Endothelial cell of umbilical vein (primary cell): ENCODE results near the gene NKX3-2. TPM values are rescaled to one million over a fixed set of nuclear protein-coding genes. Genes with fewer than 3 reads are reported as not detected.

ENCODE experiments used
- BruUV-seq: library from RNA; stranded (reverse); fragments of 400-500 nt; replicated peaks from 2 replicates; lab custom pipeline; 2021; lab: Mats Ljungman, UMichigan
- CTCF ChIA-PET: fragments of 300-600, 350-600 bp; sonication (Branson Sonifier 250); formaldehyde crosslinking; loops from one replicate; lab custom pipeline; 2021; ENCODE audit warnings: antibody characterized with exemption, inconsistent platforms; lab: Charles Lee
- POLR2A ChIA-PET: fragments of 300-600, 350-600 bp; sonication (Branson Sonifier 250); formaldehyde crosslinking; loops from one replicate; lab custom pipeline; 2021; ENCODE audit warnings: antibody characterized with exemption, inconsistent platforms; lab: Charles Lee
- DNase-seq: peaks from one replicate; pipeline ENCODE4 v3.0.0-alpha.2; 2011; ENCODE audit warnings: low read depth, low spot score
- FAIRE-seq: peaks from 2 replicates; lab custom pipeline; 2011; peaks lifted over from hg19 to GRCh38; lab: Jason Lieb, UNC
- H2AFZ ChIP-seq: 2 replicates; pipeline ENCODE4 v1.6.0; 2012; ENCODE audit warnings: low read depth, low read length, control low read depth, inconsistent platforms
- H3K27ac ChIP-seq: 2 replicates; pipeline ENCODE4 v1.5.1; 2011; ENCODE audit warnings: low read depth, mild to moderate bottlenecking, control low read depth, low read length, moderate library complexity; ENCODE audit not compliant: insufficient read depth
- H3K27me3 ChIP-seq, 2 experiments: 2 replicates each; pipeline versions ENCODE4 v1.6.0 to v1.6.1; 2011; ENCODE audit warnings: low read length in 2 of 2, mixed read lengths in 1 of 2; ENCODE audit not compliant: control insufficient read depth in 2 of 2, insufficient read depth in 2 of 2
- H3K36me3 ChIP-seq, 2 experiments: 2 replicates in 1 of 2; 3 replicates in 1 of 2; pipeline ENCODE4 v1.5.1; 2011; ENCODE audit warnings: low read length in 2 of 2, mild to moderate bottlenecking in 1 of 2, moderate library complexity in 1 of 2; ENCODE audit not compliant: control insufficient read depth in 2 of 2, insufficient read depth in 2 of 2; ENCODE audit errors: extremely low read depth in 1 of 2
- H3K4me1 ChIP-seq: 3 replicates; pipeline ENCODE4 v1.5.1; 2011; ENCODE audit warnings: mild to moderate bottlenecking, low read length; ENCODE audit not compliant: control insufficient read depth, insufficient read depth; ENCODE audit errors: extremely low read depth
- H3K4me2 ChIP-seq: 2 replicates; pipeline ENCODE4 v1.6.1; 2011; ENCODE audit warnings: low read length, control low read depth, mixed read lengths; ENCODE audit not compliant: insufficient read depth
- H3K4me3 ChIP-seq, 3 experiments: fragments of 200-600 bp in 1 of 3; sonication (generic), shearing (Covaris generic) in 1 of 3; replicated peaks in 1 of 3; 2 replicates each; pipeline ENCODE4 v1.5.1; 2011 to 2016; ENCODE audit warnings: control low read depth in 3 of 3, low read length in 3 of 3, mild to moderate bottlenecking in 2 of 3, inconsistent platforms in 1 of 3, low read depth in 1 of 3, moderate library complexity in 1 of 3; ENCODE audit not compliant: insufficient read depth in 1 of 3
- H3K79me2 ChIP-seq: 2 replicates; pipeline ENCODE4 v1.6.0; 2012; ENCODE audit warnings: low read length, inconsistent platforms; ENCODE audit not compliant: control insufficient read depth, insufficient read depth
- H3K9ac ChIP-seq: replicated peaks from 2 replicates; pipeline ENCODE3; 2011; ENCODE audit warnings: low read length, control low read depth; ENCODE audit not compliant: insufficient read depth; ENCODE audit errors: extremely low read depth
- H3K9me1 ChIP-seq: replicated peaks from 3 replicates; pipeline ENCODE4 v1.6.0; 2011; ENCODE audit warnings: mild to moderate bottlenecking, low read length; ENCODE audit not compliant: control insufficient read depth, insufficient read depth; ENCODE audit errors: extremely low read depth
- H3K9me3 ChIP-seq: replicated peaks from 2 replicates; pipeline ENCODE4 v1.5.1; 2012; ENCODE audit warnings: low read length, inconsistent platforms; ENCODE audit not compliant: control insufficient read depth, insufficient read depth
- H4K20me1 ChIP-seq: replicated peaks from 2 replicates; pipeline ENCODE3; 2011; ENCODE audit warnings: mild to moderate bottlenecking, low read length; ENCODE audit not compliant: control insufficient read depth, insufficient read depth; ENCODE audit errors: extremely low read depth
- CTCF ChIP-seq, 2 donors: IDR thresholded peaks; 1 replicate in 1 of 2; 2 replicates in 1 of 2; pipeline ENCODE4 v1.5.1; 2011; ENCODE audit warnings: low read length in 2 of 2, mild to moderate bottlenecking in 2 of 2, moderate library complexity in 2 of 2, control low read depth in 1 of 2, inconsistent platforms in 1 of 2, low read depth in 1 of 2; ENCODE audit not compliant: insufficient read depth in 1 of 2; ENCODE audit errors: extremely low read depth in 1 of 2
- EZH2 ChIP-seq: IDR thresholded peaks from 2 replicates; pipeline ENCODE4 v1.6.1; 2012; ENCODE audit warnings: borderline replicate concordance, low read depth, mild to moderate bottlenecking, moderate library complexity, low read length, inconsistent platforms; ENCODE audit not compliant: severe bottlenecking
- FOS ChIP-seq: IDR thresholded peaks from 2 replicates; pipeline ENCODE4 v1.6.1; 2011; ENCODE audit warnings: mild to moderate bottlenecking, low read length, moderate library complexity, borderline replicate concordance; ENCODE audit not compliant: insufficient read depth
- JUN ChIP-seq: IDR thresholded peaks from 2 replicates; pipeline ENCODE4 v1.6.1; 2011; ENCODE audit warnings: borderline replicate concordance, low read depth; ENCODE audit not compliant: insufficient read length, insufficient read depth
- MAX ChIP-seq: IDR thresholded peaks from 2 replicates; pipeline ENCODE4 v1.6.1; 2011; ENCODE audit not compliant: insufficient read depth, insufficient read length
- MYC ChIP-seq: IDR thresholded peaks from one replicate; pipeline ENCODE4 v1.6.1; 2011; ENCODE audit warnings: mild to moderate bottlenecking, low read depth, low read length
- POLR2A ChIP-seq: IDR thresholded peaks from 2 replicates; pipeline ENCODE4 v1.6.1; 2012; ENCODE audit warnings: low read depth, mild to moderate bottlenecking, control low read depth, low read length
- POLR2AphosphoS5 ChIP-seq: IDR thresholded peaks from 2 replicates; pipeline ENCODE4 v1.6.1; 2012; ENCODE audit warnings: low read depth, mild to moderate bottlenecking, control low read depth, low read length, moderate library complexity; ENCODE audit not compliant: insufficient read depth
- dilution Hi-C: fragments of 300-500 bp; cut with MboI; formaldehyde crosslinking; loops from one replicate; pipeline ENCODE4 v1.15.0; 2019; ENCODE audit warnings: low sequenced_read_pairs; ENCODE audit not compliant: extremely low pct_ligation_motif_present
- intact Hi-C: fragments of 100-400 bp; cut with micrococcal nuclease; formaldehyde crosslinking; loops from one replicate; pipeline ENCODE4 v1.10.0; 2022
- polyA plus RNA-seq, 4 experiments: library from polyadenylated mRNA; depleted of rRNA in 3 of 4; stranded (reverse) in 3 of 4; unstranded in 1 of 4; fragments of >200 nt; gene quantifications; 2 replicates each; pipeline versions ENCODE4 v1.2.1 to v1.2.3, GENCODE V29; 2011 to 2012; ENCODE audit warnings: missing spikeins in 1 of 4
- total RNA-seq: library from RNA; stranded (reverse); gene quantifications from 2 replicates; pipeline ENCODE4 v1.2.3, GENCODE V29; 2021

Gene NKX3-2
- total and polyA plus RNA-seq, 2 donors (not counting 3 experiments of a cell fraction or from before 2014, with no cell fraction given): not detected

GRCh38 chr4:13523105-13523477 lies 21.2 kb downstream of the NKX3-2 start:
- no peak for FAIRE-seq
- no peak overlapping the region for H3K4me3 ChIP-seq
- no peaks in the 10 kb centered on the region for H3K4me1 ChIP-seq
- DNase-seq: no peak
- ChIA-PET CTCF (interaction anchor here (1.0 to 1.4 kb wide), 2 partner anchors 21 to 91 kb away, joined by 3 to 5 read pairs; partner anchors contain the start of gene NKX3-2), POLR2A (no interaction called here)
- no peak overlapping the region for H3K9ac ChIP-seq
- no peak overlapping the region for H3K4me2 ChIP-seq
- peaks cover 77 to 94% of the 10 kb centered on the region in 2 experiments for H3K27me3 ChIP-seq
- no peaks in the 10 kb centered on the region for H4K20me1 ChIP-seq
- no peak for TF ChIP-seq JUN
- TF ChIP-seq CTCF (IDR thresholded peaks at IDR 0.05; ENCODE audit: extremely low read depth in 1 of 2, insufficient read depth in 1 of 2, low read depth in 1 of 2, low read length in 2 of 2): no peak
- TF ChIP-seq POLR2A: no peak
- TF ChIP-seq EZH2: no peak
- no peak for TF ChIP-seq FOS
- no peak for TF ChIP-seq MYC
- TF ChIP-seq MAX: no peak
- TF ChIP-seq POLR2AphosphoS5: no peak
- dilution Hi-C loops (no loop called here), intact Hi-C loops (no loop called here)
- H3K27ac ChIP-seq: no peak overlapping the region
- H2AFZ ChIP-seq: no peak overlapping the region
- H3K9me3 ChIP-seq: peaks cover 7% of the 10 kb centered on the region
- BruUV-seq: no TSS peak
- no peaks in the 10 kb centered on the region for H3K79me2 ChIP-seq
- H3K9me1 ChIP-seq: no peaks in the 10 kb centered on the region
- no peaks in the 10 kb centered on the region for H3K36me3 ChIP-seq
